Nephron progenitor cell (in vitro differentiated cells): ENCODE data around the gene TIMM22.
A peak's percentile ranks its signal among the peaks of the same experiment; 100 is the strongest.

Experiments
- DNase-seq: peaks from one replicate; pipeline ENCODE4 v3.0.0; 2021
- H3K27ac Mint-ChIP-seq: 2 replicates; pipeline ENCODE4 v1.8.0; 2021; ENCODE audit warnings: mild to moderate bottlenecking, moderate library complexity, mixed read lengths
- H3K27me3 Mint-ChIP-seq: 2 replicates; pipeline ENCODE4 v1.8.0; 2021; ENCODE audit warnings: mild to moderate bottlenecking, low read depth, mixed read lengths; ENCODE audit not compliant: poor library complexity
- H3K36me3 Mint-ChIP-seq: 2 replicates; pipeline ENCODE4 v1.8.0; 2021; ENCODE audit warnings: low read depth, mixed read lengths
- H3K4me1 Mint-ChIP-seq: 2 replicates; pipeline ENCODE4 v1.8.0; 2021; ENCODE audit warnings: mixed read lengths
- H3K4me3 Mint-ChIP-seq: 2 replicates; pipeline ENCODE4 v1.8.0; 2021; ENCODE audit warnings: mild to moderate bottlenecking, moderate library complexity, mixed read lengths
- H3K9me3 Mint-ChIP-seq: 2 replicates; pipeline ENCODE4 v1.8.0; 2021; ENCODE audit warnings: mild to moderate bottlenecking, moderate library complexity, mixed read lengths
- TF ChIP-seq, protein P1 (sequence below): fragments of 200-600 bp; sonication (generic); IDR thresholded peaks from 2 replicates; pipeline ENCODE4 v1.5.0; 2021; ENCODE audit warnings: antibody characterized with exemption

TIMM22 gene

DNA sequence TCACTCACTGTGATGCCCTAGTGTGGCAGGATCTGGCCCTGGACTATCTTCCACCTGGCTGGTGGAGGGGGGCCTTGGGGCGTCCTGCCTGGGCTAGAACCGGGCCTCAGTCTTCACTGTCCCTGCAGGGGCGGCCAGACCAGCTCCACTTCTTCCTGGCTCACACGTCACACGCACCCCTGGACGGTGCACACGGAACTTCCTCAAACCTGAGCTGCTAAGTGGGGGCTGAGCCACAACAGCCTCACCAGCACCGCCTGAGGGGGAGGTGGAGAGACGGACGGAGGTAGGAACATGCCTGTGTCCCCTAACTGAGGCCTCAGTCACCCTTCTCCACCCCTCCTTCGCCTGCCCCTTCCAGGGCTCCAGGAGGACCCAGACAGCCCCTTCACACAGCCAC lies 36.6 kb downstream of the TIMM22 start:
- H3K9me3 Mint-ChIP-seq: no peaks in the 10 kb centered on the region
- no peak for DNase-seq
- no peak overlapping the region for H3K27ac Mint-ChIP-seq
- TF ChIP-seq, protein P1, sequence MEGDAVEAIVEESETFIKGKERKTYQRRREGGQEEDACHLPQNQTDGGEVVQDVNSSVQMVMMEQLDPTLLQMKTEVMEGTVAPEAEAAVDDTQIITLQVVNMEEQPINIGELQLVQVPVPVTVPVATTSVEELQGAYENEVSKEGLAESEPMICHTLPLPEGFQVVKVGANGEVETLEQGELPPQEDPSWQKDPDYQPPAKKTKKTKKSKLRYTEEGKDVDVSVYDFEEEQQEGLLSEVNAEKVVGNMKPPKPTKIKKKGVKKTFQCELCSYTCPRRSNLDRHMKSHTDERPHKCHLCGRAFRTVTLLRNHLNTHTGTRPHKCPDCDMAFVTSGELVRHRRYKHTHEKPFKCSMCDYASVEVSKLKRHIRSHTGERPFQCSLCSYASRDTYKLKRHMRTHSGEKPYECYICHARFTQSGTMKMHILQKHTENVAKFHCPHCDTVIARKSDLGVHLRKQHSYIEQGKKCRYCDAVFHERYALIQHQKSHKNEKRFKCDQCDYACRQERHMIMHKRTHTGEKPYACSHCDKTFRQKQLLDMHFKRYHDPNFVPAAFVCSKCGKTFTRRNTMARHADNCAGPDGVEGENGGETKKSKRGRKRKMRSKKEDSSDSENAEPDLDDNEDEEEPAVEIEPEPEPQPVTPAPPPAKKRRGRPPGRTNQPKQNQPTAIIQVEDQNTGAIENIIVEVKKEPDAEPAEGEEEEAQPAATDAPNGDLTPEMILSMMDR: no peak
- H3K36me3 Mint-ChIP-seq: no peaks in the 10 kb centered on the region
- peaks cover 11% of the 10 kb centered on the region for H3K27me3 Mint-ChIP-seq
- no peak overlapping the region for H3K4me3 Mint-ChIP-seq
- peaks cover 79% of the 10 kb centered on the region for H3K4me1 Mint-ChIP-seq

- Mint-ChIP-seq H3K36me3 (no peaks in the 10 kb centered on the region), H3K4me1 (peaks cover 82% of the 10 kb centered on the region), H3K4me3 (no peak overlapping the region), H3K9me3 (no peaks in the 10 kb centered on the region), H3K27ac (no peak overlapping the region), H3K27me3 (peaks cover 11% of the 10 kb centered on the region)
- no peak for DNase-seq
- TF ChIP-seq, protein P1: no peak
Measured at GRCh38 chr17:1034652-1035210, 37.8 kb downstream of the TIMM22 start.

- Mint-ChIP-seq H3K36me3 (no peaks in the 10 kb centered on the region), H3K4me1 (peaks cover 84% of the 10 kb centered on the region), H3K4me3 (no peak overlapping the region), H3K27me3 (peaks cover 11% of the 10 kb centered on the region), H3K27ac (no peak overlapping the region), H3K9me3 (no peaks in the 10 kb centered on the region)
- TF ChIP-seq, protein P1: no peak
- DNase-seq: no peak
Measured at GRCh38 chr17:1035546-1036170, 38.7 kb downstream of the TIMM22 start.

GRCh38 chr17:1036171-1036844 lies 39.4 kb downstream of the TIMM22 start:
- H3K27ac Mint-ChIP-seq: no peak overlapping the region

DNA sequence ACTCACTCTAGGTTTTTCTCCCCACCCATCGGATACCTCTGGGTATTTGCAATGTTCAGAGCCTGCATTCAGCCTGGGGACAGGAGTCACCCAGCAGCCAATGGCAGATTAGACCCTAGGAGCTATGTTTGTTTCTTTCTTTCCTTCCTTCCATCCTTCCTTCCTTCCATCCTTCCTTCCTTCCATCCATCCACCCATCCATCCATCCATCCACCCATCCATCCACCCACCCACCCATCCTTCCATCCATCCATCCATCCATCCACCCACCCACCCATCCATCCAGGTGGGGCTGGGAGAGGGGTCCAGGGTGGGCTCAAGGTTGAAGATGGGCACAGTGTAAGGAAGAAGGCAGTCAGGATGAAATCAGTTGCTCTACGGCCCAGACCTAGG lies 39.9 kb downstream of the TIMM22 start:
- Mint-ChIP-seq H3K27ac (no peak overlapping the region), H3K9me3 (no peaks in the 10 kb centered on the region), H3K4me3 (peak overlapping the region; percentile 7), H3K4me1 (peaks cover 88% of the 10 kb centered on the region), H3K36me3 (peaks cover 4% of the 10 kb centered on the region), H3K27me3 (peaks cover 11% of the 10 kb centered on the region)
- no peak for DNase-seq
- TF ChIP-seq, protein P1: no peak

More at GRCh38 chr17:1036171-1036844, 39.4 kb downstream of the TIMM22 start:
- H3K4me1 Mint-ChIP-seq: peaks cover 84% of the 10 kb centered on the region
- H3K36me3 Mint-ChIP-seq: no peaks in the 10 kb centered on the region
- peak overlapping the region; percentile 7 for H3K4me3 Mint-ChIP-seq
- H3K9me3 Mint-ChIP-seq: no peaks in the 10 kb centered on the region
- TF ChIP-seq, protein P1: no peak
- no peak for DNase-seq
- peaks cover 11% of the 10 kb centered on the region for H3K27me3 Mint-ChIP-seq
